ENCODE data around the gene MAP2K3.
"Not testable (repeated sequence)": the region's sequence is repeated elsewhere in the genome, so short reads cannot be mapped to it uniquely, and the experiment has no call there.

- TF ChIP-seq, protein P1, sequence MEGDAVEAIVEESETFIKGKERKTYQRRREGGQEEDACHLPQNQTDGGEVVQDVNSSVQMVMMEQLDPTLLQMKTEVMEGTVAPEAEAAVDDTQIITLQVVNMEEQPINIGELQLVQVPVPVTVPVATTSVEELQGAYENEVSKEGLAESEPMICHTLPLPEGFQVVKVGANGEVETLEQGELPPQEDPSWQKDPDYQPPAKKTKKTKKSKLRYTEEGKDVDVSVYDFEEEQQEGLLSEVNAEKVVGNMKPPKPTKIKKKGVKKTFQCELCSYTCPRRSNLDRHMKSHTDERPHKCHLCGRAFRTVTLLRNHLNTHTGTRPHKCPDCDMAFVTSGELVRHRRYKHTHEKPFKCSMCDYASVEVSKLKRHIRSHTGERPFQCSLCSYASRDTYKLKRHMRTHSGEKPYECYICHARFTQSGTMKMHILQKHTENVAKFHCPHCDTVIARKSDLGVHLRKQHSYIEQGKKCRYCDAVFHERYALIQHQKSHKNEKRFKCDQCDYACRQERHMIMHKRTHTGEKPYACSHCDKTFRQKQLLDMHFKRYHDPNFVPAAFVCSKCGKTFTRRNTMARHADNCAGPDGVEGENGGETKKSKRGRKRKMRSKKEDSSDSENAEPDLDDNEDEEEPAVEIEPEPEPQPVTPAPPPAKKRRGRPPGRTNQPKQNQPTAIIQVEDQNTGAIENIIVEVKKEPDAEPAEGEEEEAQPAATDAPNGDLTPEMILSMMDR (IDR thresholded peaks at IDR 0.05 in 4 of 5, conservative IDR thresholded peaks at IDR 0.05 in 1 of 5): not testable (repeated sequence)
- TF ChIP-seq POLR2A (IDR thresholded peaks at IDR 0.05): not testable (repeated sequence)
Observed at GRCh38 chr17:21310766-21311602, 26.5 kb downstream of the MAP2K3 start.

All from gastrocnemius medialis (tissue), 4 donors.